Stimulated activated effector memory CD8-positive, alpha-beta T cell treated with anti-CD3 and anti-CD28 coated beads, Interleukin-12 subunit alpha, Interleukin-12 subunit beta, amount 100 ng/mL, for 72 hours (primary cell): ENCODE data around the gene ZNF70.

Source experiments
- ATAC-seq: fragments of 150-1000 bp; cut with Tn5 transposase; 2 replicates; pipeline ENCODE4 v1.10.0; 2021
- DNase-seq, 2 donors: peaks; one replicate each; pipeline ENCODE4 v3.0.0; 2021 to 2022; ENCODE audit warnings: low spot score in 2 of 2
- H3K27ac Mint-ChIP-seq: one replicate; pipeline ENCODE4 v1.8.0; 2022; ENCODE audit warnings: mild to moderate bottlenecking, mixed read lengths
- H3K36me3 Mint-ChIP-seq: one replicate; pipeline ENCODE4 v1.8.0; 2022; ENCODE audit warnings: mild to moderate bottlenecking, mixed read lengths
- H3K4me1 Mint-ChIP-seq: one replicate; pipeline ENCODE4 v1.8.0; 2022; ENCODE audit warnings: mixed read lengths
- H3K4me3 Mint-ChIP-seq: one replicate; pipeline ENCODE4 v1.8.0; 2022; ENCODE audit warnings: mild to moderate bottlenecking, mixed read lengths
- H3K9me3 Mint-ChIP-seq: one replicate; pipeline ENCODE4 v1.8.0; 2022; ENCODE audit warnings: mixed read lengths

The ZNF70 gene

DNA sequence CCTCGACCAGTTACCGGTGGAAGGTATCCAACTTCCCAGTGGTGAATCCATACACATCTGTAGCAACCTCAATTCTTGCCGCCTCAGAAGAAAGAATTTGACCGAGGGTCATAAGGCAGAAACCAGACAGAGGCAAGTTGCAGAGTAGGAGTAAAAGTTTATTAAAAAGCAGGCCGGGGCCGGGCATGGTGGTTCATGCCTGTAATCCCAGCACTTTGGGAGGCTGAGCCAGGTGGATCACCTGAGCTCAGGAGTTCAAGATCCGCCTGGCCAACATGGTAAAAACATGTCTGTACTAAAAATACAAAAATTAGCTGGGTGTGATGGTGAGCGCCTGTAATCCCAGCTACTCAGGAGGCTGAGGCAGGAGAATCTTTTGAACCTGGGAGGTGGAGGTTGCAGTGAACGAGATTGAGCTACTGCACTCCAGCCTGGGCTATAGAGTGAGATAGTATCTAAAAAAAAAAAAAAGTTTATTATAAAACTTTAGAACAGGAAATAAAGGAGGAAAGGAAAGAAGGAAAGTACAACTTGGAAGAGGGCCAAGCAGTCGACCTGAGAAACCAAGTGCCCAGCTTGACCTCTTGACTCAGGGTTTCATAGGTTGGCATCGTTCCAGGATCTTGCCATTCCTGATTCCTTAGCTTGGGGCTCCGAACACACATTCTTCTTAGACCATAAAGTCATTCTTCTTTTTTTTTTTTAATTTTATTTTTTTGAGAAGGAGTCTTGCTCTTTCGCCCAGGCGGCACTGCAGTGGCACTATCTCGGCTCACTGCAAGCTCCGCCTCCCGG, 32.3 kb downstream of the ZNF70 start:
- Mint-ChIP-seq H3K36me3 (peaks cover 16% of the 10 kb centered on the region), H3K9me3 (no peaks in the 10 kb centered on the region), H3K27ac (no peak overlapping the region), H3K4me3 (no peak overlapping the region), H3K4me1 (peaks cover 22% of the 10 kb centered on the region)
- ATAC-seq (no peak), DNase-seq (no peak)

DNA sequence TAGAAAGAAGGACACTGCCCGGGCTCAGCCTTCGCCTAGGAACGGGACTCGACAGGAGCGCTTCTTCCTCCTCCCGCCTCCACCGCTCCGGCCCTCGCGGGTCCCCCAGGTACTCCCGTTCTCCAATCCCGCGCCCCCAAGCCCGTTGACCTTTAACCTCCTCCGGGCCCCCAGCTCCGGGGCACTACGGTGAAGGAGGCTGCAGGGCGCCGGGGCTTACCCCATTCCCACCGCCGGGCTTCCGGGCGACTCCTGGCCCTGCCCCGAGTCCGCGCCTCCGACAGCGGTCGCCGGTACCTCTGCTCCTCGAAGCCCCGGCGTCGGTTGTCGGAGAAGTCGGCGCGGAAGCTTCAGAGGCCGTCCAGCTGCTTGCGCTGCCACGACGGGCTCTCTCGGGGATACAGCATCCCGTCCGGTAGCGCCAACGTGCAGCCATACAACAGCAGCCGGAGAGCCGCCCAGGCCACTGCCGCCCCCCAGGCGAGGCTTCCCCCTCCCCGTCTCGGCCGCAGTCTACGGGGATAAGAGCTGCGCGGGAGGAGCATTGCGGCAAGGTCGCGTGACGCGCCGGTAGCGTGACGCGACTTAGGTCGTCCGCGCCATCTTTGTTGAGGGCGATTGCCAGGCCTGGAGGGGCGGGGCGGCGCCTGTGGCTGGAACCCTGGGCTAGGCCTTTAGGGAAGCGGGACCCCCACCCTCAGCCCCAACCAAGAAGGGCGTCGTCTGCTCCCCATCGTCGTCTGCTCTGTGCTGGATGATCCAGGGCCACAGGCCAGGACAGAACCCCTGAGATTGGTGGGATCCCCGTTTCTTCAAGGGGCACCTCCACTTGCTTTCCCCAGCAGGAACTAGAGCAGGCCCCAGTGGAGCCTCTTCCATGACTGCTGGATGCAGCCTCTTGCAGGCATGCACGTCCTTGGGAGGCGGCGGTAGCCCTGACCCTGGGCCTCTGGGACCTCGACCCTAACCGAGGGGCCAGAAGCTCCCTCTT, 33.8 kb downstream of the ZNF70 start:
- DNase-seq, result peak; percentile 77 to 91
- peak overlapping the region; percentile 73 for H3K4me3 Mint-ChIP-seq

DNA sequence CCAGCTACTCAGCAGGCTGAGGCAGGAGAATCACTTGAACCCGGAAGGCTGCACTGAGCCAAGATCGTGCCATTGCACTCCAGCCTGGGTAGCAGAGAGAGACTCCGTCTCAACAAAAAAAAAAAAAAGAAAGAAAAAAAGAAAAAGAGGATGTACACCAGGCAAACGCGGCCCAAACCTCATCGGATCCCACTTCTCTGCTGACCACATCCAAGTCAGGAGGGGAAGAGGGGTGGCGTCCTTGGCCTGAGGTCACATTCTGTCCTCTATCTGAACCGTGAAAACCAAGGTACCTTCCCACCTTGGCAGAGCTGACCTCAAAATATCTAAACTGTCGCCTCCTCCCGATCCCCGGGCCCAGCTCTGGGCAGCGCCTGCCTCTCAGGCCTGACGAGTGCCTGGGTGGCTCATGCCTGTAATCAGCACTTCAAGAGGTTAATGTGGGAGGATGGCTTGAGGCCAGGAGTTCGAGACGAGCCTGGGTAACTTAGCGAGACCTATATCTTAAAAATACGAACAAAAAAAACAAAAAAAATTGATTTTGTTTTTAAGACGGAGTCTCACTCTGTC, 35.0 kb downstream of the ZNF70 start:
- no peak for ATAC-seq
- peaks cover 24% of the 10 kb centered on the region for H3K4me1 Mint-ChIP-seq
- no peak for DNase-seq
- H3K9me3 Mint-ChIP-seq, result no peaks in the 10 kb centered on the region
- peak overlapping the region; percentile 73 for H3K4me3 Mint-ChIP-seq
- H3K27ac Mint-ChIP-seq, result peak overlapping the region; percentile 76
- peaks cover 42% of the 10 kb centered on the region for H3K36me3 Mint-ChIP-seq

More for the DNA sequence above, 33.8 kb downstream of the ZNF70 start:
- Mint-ChIP-seq H3K27ac (peak overlapping the region; percentile 90), H3K9me3 (no peaks in the 10 kb centered on the region), H3K36me3 (peaks cover 30% of the 10 kb centered on the region), H3K4me1 (peaks cover 24% of the 10 kb centered on the region)
- ATAC-seq, result peak; percentile 92

DNA sequence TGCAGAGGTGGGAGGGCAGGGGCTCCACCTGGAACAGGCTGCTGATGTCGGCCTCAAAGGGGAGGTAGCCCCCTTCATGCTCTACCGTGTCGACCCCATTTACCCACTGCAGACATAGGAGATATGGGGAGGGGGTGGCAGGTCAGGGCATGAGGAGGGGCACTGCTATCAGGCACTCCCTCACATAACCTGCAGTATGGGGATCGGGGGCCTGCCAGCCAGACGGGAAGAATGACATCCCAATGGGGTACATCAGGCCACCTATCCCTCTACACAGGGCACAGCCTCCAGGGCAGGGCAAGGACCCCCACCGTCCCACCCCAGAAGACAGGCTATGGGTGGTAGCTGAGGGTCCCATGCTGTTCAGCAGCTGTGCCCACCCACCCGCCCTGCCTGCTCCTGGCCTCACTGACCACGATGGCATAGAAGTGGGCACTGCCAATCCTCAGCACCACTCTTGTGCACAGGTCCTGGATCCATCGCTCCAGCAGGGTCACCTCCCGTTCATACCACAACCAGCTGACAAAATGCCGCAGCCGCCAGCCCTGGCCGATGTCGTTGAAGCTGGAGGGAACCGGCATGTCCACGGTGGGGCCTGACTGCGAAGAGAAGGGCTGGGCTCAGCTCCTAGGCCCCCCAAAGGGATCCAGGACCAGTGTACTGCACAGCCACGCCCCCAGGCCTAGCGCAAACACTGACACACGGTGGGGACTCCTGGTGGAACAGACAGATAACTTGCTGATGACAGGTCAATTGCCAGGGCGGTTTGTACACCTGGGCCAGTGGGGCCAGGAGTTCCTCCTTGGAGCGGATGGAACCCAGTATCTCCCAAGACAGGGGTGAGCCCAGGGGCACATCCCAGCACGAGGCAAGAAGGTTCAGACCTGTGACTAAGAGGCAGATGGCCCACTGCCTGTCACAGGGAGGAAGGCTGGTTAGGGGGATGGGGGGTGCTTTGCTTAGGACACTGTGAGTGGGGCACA, 36.0 kb downstream of the ZNF70 start:
- ATAC-seq, result no peak
- peak overlapping the region; percentile 73 for H3K4me3 Mint-ChIP-seq
- H3K9me3 Mint-ChIP-seq, result no peaks in the 10 kb centered on the region
- H3K4me1 Mint-ChIP-seq, result peaks cover 34% of the 10 kb centered on the region
- no peak for DNase-seq
- H3K27ac Mint-ChIP-seq, result peak overlapping the region; percentile 76
- H3K36me3 Mint-ChIP-seq, result peaks cover 52% of the 10 kb centered on the region

DNA sequence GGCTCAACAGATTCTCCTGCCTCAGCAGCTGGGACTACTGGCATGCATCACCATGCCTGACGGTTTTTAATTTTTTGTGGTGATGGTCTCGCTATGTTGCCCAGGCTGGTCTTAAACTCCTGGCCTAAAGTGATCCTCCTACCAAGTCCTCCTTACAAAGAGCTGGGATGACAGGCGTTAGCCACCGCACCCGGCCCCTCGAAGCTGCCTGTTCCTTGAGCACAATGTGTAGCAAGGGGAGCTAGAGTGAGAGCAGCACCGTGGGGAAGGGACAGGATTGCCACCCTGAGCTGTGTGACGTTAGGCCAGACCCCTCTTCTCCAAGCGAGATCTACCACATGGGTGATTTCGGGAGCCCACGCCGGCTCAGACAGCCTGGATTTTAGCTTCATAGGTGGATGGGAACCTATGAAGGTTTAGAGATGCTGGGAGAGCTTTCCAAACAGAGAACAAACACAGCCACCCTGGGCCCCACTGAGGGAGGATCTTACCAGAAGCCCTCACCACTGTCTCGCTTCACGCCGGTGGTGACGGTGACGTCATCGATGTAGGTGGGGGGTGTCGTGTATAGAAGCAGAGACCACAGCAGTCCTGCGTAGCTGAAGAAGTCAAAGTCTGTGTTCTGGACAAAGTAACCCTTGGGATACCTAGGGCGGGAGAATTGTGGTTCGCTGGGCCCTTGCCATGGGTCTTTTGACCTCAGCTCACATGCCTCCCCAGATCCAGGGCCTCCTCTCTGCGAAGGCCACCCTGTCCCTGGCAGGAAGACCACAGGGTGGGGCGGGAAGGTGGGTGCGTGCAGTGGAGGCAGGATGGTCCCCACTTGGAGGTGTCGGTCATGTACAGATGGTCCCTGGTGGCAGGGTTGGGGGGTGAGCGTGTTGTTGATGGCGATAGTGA, 37.0 kb downstream of the ZNF70 start:
- peaks cover 62% of the 10 kb centered on the region for H3K36me3 Mint-ChIP-seq

DNA sequence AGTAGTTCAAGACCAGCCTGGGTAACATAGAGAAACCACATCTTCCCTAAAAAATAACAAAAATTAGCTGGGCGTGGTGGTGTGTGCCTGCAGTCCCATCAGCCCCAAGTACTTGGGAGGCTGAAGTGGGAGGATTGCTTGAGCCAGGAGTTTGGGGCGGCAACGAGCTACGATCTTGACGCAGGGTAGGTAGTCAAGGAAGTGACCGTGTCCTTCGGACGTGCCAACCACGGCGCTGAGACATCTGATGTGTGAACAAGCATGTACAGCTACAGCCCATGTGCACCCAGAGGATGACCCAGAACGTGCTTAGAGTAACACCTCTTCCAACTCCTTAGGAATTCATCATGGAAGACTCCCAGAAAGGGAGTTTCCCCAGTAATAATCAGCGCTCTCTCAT, 38.7 kb downstream of the ZNF70 start:
- no peak overlapping the region for H3K4me3 Mint-ChIP-seq
- H3K4me1 Mint-ChIP-seq, result peaks cover 60% of the 10 kb centered on the region
- peaks cover 79% of the 10 kb centered on the region for H3K36me3 Mint-ChIP-seq
- ATAC-seq (no peak), DNase-seq (no peak)
- H3K9me3 Mint-ChIP-seq, result no peaks in the 10 kb centered on the region
- no peak overlapping the region for H3K27ac Mint-ChIP-seq

More for the DNA sequence above, 37.0 kb downstream of the ZNF70 start:
- peak overlapping the region; percentile 48 for H3K27ac Mint-ChIP-seq
- peak overlapping the region; percentile 16 for H3K4me3 Mint-ChIP-seq
- no peaks in the 10 kb centered on the region for H3K9me3 Mint-ChIP-seq
- H3K4me1 Mint-ChIP-seq, result peaks cover 44% of the 10 kb centered on the region
- DNase-seq (no peak), ATAC-seq (peak; percentile 17)

DNA sequence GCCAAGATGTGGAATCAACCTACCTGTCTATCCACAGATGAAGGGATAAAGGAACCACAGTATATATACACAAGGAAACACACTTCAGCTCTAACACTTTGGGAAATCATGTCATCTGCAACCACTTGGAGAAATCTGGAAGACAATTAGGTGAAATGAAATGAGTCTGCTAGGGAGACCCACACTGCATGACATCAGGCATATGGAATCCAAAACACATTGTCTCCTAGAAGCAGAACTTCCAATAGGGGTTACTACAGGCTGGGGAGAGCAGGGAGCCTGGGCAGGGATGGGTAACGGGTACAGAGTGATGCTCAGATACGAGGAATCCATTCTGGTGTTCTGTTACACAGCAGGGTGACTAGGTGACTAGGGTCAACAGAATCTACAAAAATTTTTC, 41.8 kb downstream of the ZNF70 start:
- H3K36me3 Mint-ChIP-seq, result peaks cover 100% of the 10 kb centered on the region
- H3K9me3 Mint-ChIP-seq, result no peaks in the 10 kb centered on the region
- ATAC-seq (no peak), DNase-seq (no peak)
- no peak overlapping the region for H3K4me3 Mint-ChIP-seq
- H3K27ac Mint-ChIP-seq, result peak overlapping the region; percentile 59
- peaks cover 72% of the 10 kb centered on the region for H3K4me1 Mint-ChIP-seq

DNA sequence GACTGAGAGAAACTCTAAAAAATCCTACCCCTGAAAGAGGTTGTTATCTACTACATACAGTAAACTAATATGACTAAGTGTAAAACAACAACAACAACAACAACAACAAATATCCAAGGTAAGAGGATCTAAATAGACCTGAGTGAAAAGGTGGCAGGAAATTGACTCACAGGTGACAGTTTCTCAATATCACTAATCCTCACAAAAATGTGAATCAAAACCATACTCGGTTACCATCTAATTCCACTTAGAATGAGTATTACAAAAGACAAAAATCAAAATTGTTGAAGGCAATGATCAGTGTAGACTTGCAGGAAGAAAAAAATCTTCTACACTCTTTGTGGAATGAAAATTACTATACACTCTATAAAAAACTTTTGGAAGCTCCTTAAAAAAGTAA, 42.6 kb downstream of the ZNF70 start:
- Mint-ChIP-seq H3K4me1 (peaks cover 73% of the 10 kb centered on the region), H3K4me3 (peak overlapping the region; percentile 16), H3K36me3 (peaks cover 100% of the 10 kb centered on the region), H3K27ac (peak overlapping the region; percentile 59), H3K9me3 (no peaks in the 10 kb centered on the region)
- ATAC-seq, result peak; percentile 75
- DNase-seq, result no peak

DNA sequence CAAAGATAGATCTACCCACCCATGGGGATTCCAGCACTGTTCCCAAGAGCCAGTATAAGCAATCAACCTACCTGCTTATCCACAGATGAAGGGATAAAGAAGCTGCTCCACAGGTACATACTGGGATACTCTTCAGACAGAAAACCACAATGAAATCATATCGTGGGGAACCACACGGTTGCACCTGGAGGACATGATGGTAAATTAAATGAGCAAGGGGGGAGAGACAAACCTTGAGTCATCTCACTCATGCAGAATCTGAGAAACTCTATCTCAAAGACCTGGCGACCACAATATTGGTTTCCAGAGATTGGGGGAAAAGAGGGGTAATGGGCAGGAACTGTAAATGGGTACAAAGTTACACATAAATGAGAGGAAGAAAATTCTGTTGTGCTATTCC, 45.6 kb downstream of the ZNF70 start:
- DNase-seq, result no peak
- H3K36me3 Mint-ChIP-seq, result peaks cover 99% of the 10 kb centered on the region
- no peaks in the 10 kb centered on the region for H3K9me3 Mint-ChIP-seq
- H3K27ac Mint-ChIP-seq, result peak overlapping the region; percentile 70
- peak overlapping the region; percentile 38 for H3K4me3 Mint-ChIP-seq
- H3K4me1 Mint-ChIP-seq, result peaks cover 93% of the 10 kb centered on the region
- peak; percentile 76 for ATAC-seq

DNA sequence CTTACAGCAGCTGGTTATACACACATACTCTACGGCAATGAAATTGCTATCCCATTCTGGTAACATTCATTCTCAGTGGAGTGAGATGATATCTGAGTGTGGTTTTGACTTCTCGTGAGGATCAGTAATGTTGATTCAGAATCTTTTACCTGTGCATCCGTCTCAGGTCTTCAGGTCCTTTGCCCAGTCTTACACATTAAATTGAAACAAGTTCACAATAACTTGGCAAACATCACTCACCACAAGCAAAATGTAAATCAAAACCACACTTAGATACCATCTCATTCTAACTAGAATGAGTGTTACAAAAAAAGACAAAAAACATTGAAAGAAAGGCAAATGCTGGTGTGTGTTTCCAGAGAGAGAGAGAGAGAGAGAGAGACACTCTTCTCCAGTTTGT, 46.1 kb downstream of the ZNF70 start:
- DNase-seq (no peak), ATAC-seq (peak; percentile 75)
- Mint-ChIP-seq H3K36me3 (peaks cover 99% of the 10 kb centered on the region), H3K4me3 (peak overlapping the region; percentile 38), H3K4me1 (peaks cover 93% of the 10 kb centered on the region), H3K9me3 (no peaks in the 10 kb centered on the region), H3K27ac (peak overlapping the region; percentile 70)

DNA sequence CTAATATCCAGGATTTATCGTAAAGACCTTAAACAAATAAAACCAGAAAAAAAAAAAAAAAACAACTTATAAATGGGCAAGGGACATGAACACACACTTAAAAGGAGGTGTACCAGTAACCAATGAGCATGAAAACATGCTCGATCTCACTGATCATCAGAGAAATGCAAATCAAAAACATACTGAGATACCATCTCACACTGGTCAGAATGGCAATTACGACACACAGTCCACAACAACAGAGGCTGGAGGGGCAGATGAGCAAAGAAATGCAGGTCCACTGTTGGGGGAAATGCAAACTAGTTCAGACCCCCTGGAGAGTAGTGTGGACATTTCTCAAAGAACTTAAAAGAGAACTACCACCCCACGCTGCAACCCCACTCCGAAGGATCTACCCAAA, 46.9 kb downstream of the ZNF70 start:
- Mint-ChIP-seq H3K36me3 (peaks cover 98% of the 10 kb centered on the region), H3K9me3 (no peaks in the 10 kb centered on the region), H3K27ac (no peak overlapping the region), H3K4me1 (peaks cover 85% of the 10 kb centered on the region), H3K4me3 (no peak overlapping the region)
- ATAC-seq (no peak), DNase-seq (no peak)

DNA sequence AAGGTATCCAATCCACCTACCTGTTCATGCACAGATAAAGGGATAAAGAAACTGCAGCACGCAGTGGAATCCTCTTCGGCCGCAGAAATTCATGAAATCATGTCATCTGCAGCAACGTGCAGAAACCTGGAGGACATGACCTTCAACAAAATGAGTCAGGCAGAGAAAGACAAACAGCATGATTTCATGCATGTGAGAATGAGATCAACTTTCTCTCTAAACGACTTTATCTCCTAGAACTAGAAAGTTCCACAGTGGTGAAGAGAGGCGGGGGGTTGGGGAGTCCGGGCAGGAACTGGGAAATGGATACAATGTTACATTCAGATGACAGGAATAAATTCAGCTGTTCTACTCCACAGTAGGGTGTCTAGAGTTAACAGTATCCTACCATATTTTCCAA, 50.2 kb downstream of the ZNF70 start:
- Mint-ChIP-seq H3K27ac (no peak overlapping the region), H3K4me1 (peaks cover 77% of the 10 kb centered on the region), H3K36me3 (peaks cover 65% of the 10 kb centered on the region), H3K4me3 (no peak overlapping the region), H3K9me3 (no peaks in the 10 kb centered on the region)
- no peak for ATAC-seq
- no peak for DNase-seq

DNA sequence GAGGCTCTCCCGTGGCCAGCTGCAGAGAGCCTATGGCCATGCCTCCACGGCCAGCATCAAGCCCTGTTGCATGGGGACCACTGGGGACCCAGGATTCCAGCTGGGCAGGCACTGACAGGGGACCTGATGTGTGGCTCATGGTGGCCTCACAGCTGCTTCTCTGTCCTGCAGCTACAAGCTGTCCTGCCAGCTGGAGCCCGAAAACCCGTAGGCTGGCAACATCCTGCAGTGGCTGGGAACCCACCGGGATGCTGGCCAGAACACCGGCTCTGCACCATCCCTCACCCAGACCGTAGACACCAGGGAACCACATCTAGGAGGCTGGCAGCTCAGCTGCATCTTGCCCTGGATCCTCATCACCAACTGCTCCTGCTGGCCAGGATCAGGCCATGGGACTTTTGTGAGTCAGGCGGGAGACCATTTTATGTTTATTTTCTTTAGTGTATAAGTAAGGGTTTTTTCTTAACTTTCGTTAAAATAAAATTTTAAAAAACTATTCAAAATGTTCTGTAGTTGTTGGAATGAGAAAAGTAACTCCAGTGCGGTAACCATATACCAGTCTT, 52.2 kb downstream of the ZNF70 start:
- Mint-ChIP-seq H3K4me3 (no peak overlapping the region), H3K27ac (peak overlapping the region; percentile 45), H3K4me1 (peaks cover 70% of the 10 kb centered on the region), H3K36me3 (peaks cover 45% of the 10 kb centered on the region), H3K9me3 (no peaks in the 10 kb centered on the region)
- ATAC-seq (no peak), DNase-seq (no peak)
